Keratinocyte (primary cell): Measurements from ENCODE around the gene PHACTR1.

Source experiments
- EZH2 ChIP-seq: IDR thresholded peaks from one replicate; pipeline ENCODE4 v1.6.1; 2012; ENCODE audit warnings: inconsistent platforms, mild to moderate bottlenecking, low read length, moderate library complexity
- TF ChIP-seq, protein P1 (sequence below), 3 experiments: IDR thresholded peaks in 1 of 3; conservative IDR thresholded peaks in 1 of 3; optimal IDR thresholded peaks in 1 of 3; 2 replicates in 2 of 3; 3 replicates in 1 of 3; pipeline versions ENCODE3 to v1.5.1; 2011; ENCODE audit warnings: low read length in 3 of 3, mild to moderate bottlenecking in 3 of 3, moderate library complexity in 2 of 3, control low read depth in 1 of 3, inconsistent platforms in 1 of 3; ENCODE audit not compliant: insufficient read depth in 2 of 3; ENCODE audit errors: extremely low read depth in 1 of 3

DNA sequence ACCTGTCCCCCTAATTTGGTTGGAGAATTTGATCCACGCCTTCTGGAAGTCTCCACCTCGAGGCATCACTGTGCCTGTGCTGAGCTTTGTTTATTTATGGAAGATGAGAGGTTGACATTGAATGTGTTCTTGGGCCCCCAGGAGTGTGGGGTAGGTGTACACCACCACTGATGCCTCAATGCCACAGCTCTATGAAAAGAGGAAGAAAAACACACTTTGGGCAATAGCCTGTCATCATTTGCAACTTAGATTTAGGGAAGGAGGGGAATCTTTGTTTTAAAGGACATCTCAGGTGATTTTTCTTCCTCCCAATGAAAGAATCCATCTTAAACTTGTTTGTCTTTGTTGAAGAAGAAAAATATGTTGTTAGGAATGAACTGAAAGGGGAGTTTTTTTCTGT is 569.1 kb downstream of the PHACTR1 start:
- TF ChIP-seq, protein P1, sequence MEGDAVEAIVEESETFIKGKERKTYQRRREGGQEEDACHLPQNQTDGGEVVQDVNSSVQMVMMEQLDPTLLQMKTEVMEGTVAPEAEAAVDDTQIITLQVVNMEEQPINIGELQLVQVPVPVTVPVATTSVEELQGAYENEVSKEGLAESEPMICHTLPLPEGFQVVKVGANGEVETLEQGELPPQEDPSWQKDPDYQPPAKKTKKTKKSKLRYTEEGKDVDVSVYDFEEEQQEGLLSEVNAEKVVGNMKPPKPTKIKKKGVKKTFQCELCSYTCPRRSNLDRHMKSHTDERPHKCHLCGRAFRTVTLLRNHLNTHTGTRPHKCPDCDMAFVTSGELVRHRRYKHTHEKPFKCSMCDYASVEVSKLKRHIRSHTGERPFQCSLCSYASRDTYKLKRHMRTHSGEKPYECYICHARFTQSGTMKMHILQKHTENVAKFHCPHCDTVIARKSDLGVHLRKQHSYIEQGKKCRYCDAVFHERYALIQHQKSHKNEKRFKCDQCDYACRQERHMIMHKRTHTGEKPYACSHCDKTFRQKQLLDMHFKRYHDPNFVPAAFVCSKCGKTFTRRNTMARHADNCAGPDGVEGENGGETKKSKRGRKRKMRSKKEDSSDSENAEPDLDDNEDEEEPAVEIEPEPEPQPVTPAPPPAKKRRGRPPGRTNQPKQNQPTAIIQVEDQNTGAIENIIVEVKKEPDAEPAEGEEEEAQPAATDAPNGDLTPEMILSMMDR (optimal IDR thresholded peaks at IDR 0.05 in 1 of 3, IDR thresholded peaks at IDR 0.05 in 1 of 3, conservative IDR thresholded peaks at IDR 0.05 in 1 of 3; ENCODE audit: extremely low read depth in 1 of 3, insufficient read depth in 2 of 3, low read length in 3 of 3): no peak
- TF ChIP-seq EZH2: no peak
